Measurements from ENCODE around the gene CYB561D1.

DNA sequence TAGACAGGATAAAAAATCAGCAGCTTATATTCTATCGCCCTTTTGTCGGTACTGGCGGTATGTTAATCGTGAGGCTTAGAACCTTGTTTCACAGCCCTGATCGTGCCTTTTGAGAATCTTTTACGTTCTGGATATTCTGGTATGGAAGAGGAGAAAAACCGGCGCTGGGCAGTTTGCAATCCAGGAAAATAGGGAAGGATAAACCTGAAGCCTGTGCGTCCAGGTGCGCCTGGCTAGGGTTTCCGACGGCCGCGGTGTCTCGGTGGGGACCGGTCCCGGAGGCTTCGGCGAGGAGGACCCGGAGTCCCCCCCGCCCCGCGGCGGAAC, 27.8 kb upstream of the CYB561D1 start:
- no peak for TF ChIP-seq GLIS3 (CRISPR knock-in tag; IDR thresholded peaks at IDR 0.05)
- TF ChIP-seq BACH2 (CRISPR knock-in tag; IDR thresholded peaks at IDR 0.05; ENCODE audit: borderline replicate concordance), result no peak
- no peak for TF ChIP-seq TCF4 (CRISPR knock-in tag; IDR thresholded peaks at IDR 0.05; ENCODE audit: borderline replicate concordance)

Data from SK-N-SH treated with all-trans-retinoic acid at 6 μM for 48 hours (cell line).